GM18867 (cell line): Measurements from ENCODE around the gene UST.
A peak's percentile ranks its signal among the peaks of the same experiment; 100 is the strongest.
"Not testable (repeated sequence)": the region's sequence is repeated elsewhere in the genome, so short reads cannot be mapped to it uniquely, and the experiment has no call there.

Experiments
- ATAC-seq: cut with Tn5 transposase; IDR thresholded peaks from one replicate; pipeline ENCODE4 v1.9.1; 2021; ENCODE audit warnings: mild to moderate bottlenecking, moderate library complexity; ENCODE audit not compliant: unreplicated experiment

Gene UST

GRCh38 chr6:148831064-148831463 lies 84.2 kb downstream of the UST start:
- ATAC-seq = peak; percentile 49

DNA sequence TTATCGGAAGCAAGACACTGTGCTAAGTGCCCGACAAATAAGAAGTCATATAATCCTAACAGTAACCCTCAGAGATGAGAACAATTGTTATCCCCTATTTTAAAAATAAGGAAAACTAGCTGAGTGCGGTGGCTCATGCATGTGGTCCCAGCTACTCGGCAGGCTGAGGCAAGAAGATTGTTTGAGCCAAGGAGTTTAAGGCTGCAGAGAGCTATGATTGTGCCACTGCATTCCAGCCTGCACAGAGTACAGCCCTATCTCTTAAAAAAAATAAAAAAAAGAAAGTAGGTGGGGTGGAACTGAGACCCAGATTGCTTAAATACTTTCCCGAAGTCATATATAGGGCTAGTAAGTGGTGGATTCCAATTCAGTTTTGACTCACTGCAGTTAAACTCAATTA lies 84.7 kb downstream of the UST start:
- ATAC-seq = no peak

- ATAC-seq = no peak
Measured at GRCh38 chr6:148835920-148836441, 89.2 kb downstream of the UST start.

DNA sequence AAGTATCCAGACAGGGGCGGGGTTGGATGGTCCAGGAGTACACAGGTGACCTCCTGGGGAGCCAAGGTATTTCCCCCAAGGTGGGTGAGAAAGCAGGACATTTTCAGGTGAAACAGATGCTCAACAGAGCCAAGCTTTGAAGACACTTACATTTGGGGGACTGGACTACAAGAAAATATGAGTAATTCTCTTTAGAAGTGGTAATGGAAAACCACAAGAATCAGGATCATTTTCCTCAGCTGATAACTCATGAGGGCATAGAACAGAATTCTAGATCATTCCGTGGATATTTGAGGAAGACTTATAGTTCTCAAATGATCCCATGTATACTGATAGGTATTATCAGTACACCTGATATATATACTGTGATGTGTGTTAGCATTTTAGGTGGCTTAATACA lies 89.9 kb downstream of the UST start:
- ATAC-seq = no peak

DNA sequence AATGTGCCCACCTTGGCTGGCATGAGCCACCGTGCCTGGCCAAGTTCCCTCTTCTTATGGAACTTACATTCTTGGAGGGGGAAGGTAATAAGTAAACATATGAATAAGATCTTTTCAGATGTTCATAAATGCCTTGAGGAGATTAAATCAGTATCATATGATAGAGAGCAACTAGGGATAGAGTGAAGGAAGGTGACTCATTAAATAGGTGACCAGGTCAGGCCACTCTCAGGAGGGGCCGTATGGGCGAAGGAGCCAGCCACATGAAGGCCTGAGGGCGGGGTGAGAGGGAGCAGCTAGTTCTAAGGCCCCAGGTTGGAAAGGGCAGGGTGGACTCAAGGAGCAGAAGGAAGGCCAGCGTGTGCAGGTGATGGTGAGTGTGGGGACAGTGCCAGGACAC lies 91.1 kb downstream of the UST start:
- no peak for ATAC-seq

DNA sequence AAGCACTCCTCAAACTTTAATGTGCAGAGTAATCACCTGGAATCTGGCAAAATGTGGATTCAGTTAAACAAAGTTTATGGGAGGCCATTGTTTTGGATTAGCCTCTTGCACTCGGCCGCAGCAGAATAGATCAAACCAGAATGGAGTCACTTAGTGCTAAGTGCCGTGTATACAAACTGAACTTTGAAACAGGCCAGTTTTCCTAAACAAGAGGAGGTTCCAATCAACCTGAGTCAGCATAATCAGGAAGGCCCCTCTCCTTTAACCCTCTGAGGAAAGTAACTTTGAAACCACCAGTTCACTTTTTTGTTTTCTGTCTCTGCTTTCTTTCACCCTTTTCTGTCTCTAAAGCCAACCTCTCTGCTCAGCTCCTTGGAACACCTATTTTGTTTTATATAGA lies 92.2 kb downstream of the UST start:
- ATAC-seq = no peak

DNA sequence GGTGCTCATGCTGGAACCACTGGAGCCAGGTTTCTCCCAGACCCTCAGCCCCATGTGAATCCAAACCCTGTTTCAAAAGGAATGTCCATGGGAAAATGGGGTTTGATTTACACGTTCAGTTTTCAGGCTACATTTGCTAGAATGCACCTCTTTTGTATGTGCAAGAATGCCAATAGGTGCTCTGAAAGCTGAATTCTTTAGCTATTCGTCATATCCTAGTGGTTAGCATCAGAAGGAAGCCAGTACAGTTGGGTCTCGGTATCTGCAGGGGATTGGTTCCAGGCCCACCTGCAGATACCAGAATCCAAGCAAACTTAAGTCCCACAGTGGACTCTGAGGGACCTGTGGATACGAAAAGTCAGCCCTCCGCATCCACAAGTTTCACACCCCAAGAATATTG lies 93.4 kb downstream of the UST start:
- ATAC-seq = no peak

GRCh38 chr6:148842296-148843019 lies 95.6 kb downstream of the UST start:
- no peak for ATAC-seq

GRCh38 chr6:148845464-148845863 lies 98.6 kb downstream of the UST start:
- ATAC-seq = no peak

- no peak for ATAC-seq
Measured at GRCh38 chr6:148846778-148847761, 100.2 kb downstream of the UST start.

- ATAC-seq = no peak
Measured at GRCh38 chr6:148848915-148849314, 102.1 kb downstream of the UST start.

DNA sequence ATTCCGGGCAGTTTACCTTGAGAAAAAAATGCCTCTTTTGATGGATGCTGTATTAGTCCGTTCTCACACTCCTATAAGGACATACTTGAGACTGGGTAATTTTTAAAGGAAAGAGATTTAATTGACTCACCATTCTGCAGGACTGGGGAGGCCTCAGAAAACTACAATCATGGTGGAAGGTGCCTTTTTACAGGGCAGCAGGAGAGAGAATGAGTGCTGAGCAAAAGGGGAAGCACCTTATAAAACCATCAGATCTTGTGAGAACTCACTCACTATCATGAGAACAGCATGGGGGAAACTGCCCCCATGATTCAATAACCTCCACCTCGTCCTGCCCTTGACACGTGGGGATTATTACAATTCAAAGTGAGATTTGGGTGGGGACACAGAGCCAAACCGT lies 102.6 kb downstream of the UST start:
- not testable (repeated sequence) for ATAC-seq

GRCh38 chr6:148850964-148851363 lies 104.1 kb downstream of the UST start:
- no peak for ATAC-seq

DNA sequence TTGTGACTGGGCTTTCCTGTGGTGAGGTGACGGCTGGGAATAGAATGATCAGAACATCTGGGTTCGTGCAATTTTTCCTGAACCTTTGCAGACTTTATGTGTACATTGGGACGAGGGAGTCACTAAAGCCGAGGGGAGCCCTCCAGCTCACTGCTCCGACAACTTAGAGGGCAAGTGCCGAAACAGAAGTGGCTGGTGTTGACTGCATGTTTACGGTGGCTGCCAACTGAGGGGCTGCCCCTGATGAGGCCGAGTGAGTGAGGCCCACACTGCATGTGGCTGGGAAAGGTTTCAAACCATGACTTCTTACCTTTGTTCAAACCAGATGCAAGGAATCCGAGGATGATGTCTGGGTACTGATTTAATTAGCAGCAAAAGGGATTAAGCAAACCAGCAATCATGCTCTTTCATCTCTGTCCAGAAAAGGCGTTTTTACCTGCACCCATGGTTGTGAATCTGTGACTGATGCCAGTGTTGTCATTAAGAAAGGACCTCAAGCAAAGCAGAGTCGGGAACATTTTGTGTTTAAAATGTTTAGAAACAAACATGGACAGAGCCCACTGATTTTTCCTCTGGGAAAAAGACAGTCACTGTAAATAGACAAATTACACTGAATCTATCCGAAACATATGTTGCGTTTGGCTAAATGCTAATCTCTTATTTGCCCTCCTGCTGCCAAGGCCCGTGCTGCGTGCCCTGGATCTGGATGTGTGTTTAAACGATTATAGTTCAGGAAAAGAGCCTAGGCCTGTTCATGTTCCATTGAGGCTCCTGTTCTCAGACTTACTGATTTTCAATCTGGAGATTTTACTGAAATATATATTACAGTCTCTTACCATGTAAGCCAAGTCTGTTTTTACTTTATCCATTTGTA lies 105.1 kb downstream of the UST start:
- ATAC-seq = no peak

- ATAC-seq = no peak
Measured at GRCh38 chr6:148852688-148853087, 105.9 kb downstream of the UST start.

DNA sequence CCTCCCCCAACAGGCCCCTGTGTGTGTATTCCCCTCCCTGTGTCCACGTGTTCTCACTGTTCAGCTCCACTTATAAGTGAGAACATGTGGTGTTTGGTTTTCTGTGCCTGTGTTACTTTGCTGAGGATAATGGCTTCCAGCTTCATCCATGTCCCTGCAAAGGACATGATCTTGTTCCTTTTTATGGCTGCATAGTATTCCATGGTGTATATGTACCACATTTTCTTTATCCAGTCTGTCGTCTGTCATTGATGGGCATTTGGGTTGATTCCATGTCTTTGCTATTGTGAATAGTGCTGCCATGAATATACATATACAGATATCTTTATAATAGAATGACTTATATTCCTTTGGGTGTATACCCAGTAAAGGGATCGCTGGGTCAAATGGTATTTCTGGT lies 106.3 kb downstream of the UST start:
- ATAC-seq = not testable (repeated sequence)

DNA sequence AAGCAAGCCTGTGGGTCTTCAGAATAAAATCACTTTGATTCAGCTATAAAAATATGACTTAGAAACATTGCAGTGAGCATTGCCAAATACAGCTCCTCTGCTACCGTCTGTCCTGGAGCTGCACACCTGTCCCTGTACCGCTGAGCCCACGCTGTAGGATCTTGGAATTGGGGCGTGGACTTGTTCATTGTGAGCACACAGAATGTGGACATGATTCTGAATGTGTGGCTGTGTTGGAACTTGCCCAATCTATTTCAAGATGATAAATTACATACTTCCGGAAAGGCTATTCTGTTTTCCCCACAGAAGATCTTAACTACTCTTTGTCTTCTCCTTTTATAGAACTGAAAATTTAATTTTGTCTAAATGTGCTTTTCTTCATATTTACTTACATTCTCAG lies 107.3 kb downstream of the UST start:
- ATAC-seq = no peak

DNA sequence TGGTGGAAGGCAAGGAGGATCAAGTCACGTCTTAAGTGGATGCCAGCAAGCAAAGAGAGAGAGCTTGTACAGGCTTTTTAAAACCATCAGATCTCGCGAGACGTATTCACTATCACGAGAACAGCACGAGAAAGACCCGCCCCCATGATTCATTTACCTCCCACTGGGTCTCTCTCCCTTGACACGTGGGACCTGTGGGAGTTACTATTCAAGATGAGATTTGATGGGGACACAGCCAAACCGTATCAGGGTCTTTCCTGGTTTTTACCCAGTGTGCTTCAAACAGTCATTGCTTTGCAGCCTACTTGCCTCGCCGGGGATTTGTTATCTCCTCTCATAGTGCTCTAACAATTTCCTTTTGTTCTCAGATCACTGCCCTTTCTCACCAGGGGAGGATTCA lies 108.2 kb downstream of the UST start:
- ATAC-seq = no peak

DNA sequence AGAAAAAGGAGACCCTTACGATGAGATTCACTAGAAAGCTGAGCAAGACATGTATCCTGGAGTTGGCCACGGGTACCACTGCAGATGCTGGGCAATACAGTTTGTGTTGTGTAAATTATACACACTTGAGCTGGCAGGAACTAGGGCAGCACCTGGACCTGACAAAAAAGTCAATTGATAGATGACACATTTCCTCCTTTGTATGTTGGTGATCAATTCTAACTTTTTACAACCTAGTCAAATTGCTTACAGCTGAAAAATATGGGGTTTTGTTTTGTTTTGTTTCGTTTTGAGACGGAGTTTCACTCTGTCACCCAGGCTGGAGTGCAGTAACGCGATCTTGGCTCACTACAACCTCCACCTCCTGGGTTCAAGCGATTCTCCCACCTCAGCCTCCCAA lies 108.9 kb downstream of the UST start:
- no peak for ATAC-seq

- no peak for ATAC-seq
Measured at GRCh38 chr6:148857798-148858390, 111.1 kb downstream of the UST start.
